ENCODE results near the gene C19orf44. TPM values are rescaled to one million over a fixed set of nuclear protein-coding genes. Genes with fewer than 3 reads are reported as not detected.
"Not testable (repeated sequence)": the region's sequence is repeated elsewhere in the genome, so short reads cannot be mapped to it uniquely, and the experiment has no call there.

Gene C19orf44
- 3.1 TPM for total RNA-seq
- long read RNA-seq, partial matches to known transcripts = 1 of 4 reads
- long read RNA-seq, other reads (novel, unspliced or antisense) = 2 of 4 reads

DNA sequence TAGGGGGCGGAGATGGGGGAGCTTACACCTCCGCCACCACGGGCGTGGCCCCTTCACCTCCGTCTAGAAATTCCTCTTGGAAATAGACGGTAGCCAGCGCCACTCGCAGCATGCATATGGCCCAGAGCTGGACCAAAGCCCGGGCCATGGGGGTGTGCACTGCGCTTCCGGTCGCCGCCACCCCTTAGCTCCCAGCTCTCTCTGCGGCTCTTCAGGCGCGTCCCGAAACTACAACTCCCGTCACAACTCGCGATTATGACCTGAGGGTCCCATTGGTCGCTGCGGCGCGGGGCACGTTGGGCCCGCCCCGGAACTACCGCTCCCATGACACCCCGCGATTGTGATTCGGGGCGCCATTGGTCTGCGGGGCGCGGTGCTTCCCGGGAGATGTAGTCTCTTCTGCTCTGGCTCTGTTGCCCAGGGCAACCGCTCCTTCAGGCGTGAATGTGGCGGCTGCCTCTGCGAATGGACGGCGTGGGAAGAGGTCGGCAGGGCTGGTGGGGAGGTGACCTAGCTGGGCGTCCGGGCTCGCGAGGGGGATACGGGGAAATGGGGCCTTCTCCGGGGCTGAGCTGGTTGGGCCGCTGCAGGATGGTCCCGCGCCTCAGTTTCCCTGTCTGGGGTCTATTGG, at the start of gene C19orf44, which contains the start of gene CALR3:
C19orf44 (plus strand) TSS at position 413 of the 631 bp plus-strand sequence. CDS start 4,399 bp downstream, outside the sequence.
CALR3 (minus strand) TSS at position 186 of the 631 bp plus-strand sequence; CDS start at position 148, 38 bp downstream.
- DNase-seq (ENCODE audit: low spot score) = peak; percentile 99
- intact Hi-C loops (cut with DNase I) = loop anchor here (1.0 to 5.0 kb wide), 2 partner anchors 24 to 46 kb away; partner anchors contain the start of gene CHERP

GRCh38 chr19:16446724-16447368, 49.3 kb upstream of the C19orf44 start:
- intact Hi-C loops (cut with DNase I) = loop anchor here (2.0 kb wide), 1 partner anchor 18 kb away; no protein-coding TSS in a partner anchor
- peak; percentile 94 for DNase-seq (ENCODE audit: low spot score)

GRCh38 chr19:16448872-16449271, 47.3 kb upstream of the C19orf44 start:
- DNase-seq (ENCODE audit: low spot score); intact Hi-C loops (cut with DNase I): not testable (repeated sequence)

DNA sequence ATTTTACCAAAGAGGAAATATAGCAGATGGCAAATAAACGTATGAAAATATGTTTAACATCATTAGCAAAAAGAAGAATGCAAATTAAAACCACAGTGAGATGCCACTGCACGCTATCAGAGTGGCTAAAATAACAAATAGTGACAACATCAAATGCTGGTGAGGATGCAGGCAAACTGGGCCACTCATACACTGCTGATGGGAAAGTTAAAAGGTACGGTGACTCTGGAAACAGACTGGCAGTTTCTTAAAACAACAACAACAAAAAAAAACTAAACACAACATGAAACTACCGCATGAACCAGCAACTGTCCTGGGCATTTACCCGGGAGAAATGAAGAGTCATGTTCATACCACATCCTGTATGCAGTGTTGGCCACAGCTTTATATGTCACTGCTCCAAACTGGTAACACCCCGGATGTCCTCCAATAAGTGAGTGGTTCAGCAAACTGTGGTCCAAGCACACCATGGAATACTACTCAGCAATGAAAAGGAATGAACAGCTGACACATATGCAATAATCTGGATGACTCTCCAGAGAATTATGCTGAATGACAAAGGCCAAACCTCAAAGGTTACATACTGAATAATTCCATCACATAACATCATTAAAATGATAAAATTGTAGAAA, 46.7 kb upstream of the C19orf44 start:
- intact Hi-C loops (cut with DNase I) = no loop called here
- DNase-seq (ENCODE audit: low spot score) = no peak

DNA sequence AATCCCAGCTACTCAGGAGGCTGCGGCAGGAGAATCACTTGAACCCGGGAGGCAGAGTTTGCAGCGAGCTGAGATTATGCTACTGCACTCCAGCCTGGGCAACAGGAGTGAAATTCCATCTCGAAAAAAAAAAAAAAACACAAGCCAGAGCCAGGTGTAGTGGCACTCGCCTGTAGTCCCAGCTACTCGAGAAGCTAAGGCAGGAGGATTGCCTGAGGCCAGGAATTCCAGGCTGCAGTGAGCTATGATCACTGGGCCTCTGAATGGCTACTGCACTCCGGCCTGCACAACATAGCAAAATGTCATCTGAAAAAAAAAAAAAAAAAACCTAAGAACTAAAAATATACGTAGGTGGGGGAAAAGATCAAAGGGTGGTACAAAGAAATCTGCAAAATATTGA, 43.9 kb upstream of the C19orf44 start:
- intact Hi-C loops (cut with DNase I) = no loop called here

GRCh38 chr19:16454351-16454918, 41.8 kb upstream of the C19orf44 start:
- intact Hi-C loops (cut with DNase I) = no loop called here
- DNase-seq (ENCODE audit: low spot score) = no peak

More for the DNA sequence above, 43.9 kb upstream of the C19orf44 start:
- DNase-seq (ENCODE audit: low spot score) = no peak

GRCh38 chr19:16455489-16455888, 40.7 kb upstream of the C19orf44 start:
- no peak for DNase-seq (ENCODE audit: low spot score)
- intact Hi-C loops (cut with DNase I) = no loop called here

DNA sequence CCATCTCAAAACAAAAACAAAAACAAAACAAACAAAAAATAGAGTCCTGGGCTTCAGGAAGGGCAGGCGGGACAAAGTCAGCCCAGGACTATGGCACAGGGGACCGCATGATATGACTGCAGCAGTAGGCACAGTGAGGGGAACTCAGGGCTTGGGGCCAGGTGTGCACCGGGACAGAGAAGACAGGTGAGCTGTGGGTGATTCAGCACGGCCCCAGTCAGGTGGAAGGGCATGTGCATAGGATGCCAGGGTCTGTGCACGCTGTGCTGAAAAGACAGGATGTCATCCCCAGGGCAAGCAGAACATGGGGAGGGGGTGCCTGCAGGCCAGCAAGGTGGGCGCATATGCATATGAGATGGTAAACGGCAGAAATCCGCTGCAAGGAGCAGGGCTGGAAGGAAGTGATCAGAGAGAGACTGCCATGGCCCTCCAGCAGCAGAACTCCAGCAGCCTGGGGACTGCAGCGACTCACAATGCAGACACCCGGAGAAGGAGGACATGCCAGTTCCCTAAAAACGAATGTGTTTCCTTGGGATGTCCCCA, 39.5 kb upstream of the C19orf44 start:
- intact Hi-C loops (cut with DNase I) = no loop called here
- DNase-seq (ENCODE audit: low spot score) = no peak

- no peak for DNase-seq (ENCODE audit: low spot score)
- intact Hi-C loops (cut with DNase I) = no loop called here
Observed at GRCh38 chr19:16457195-16457953, 38.8 kb upstream of the C19orf44 start.

- intact Hi-C loops (cut with DNase I) = no loop called here
- DNase-seq (ENCODE audit: low spot score) = no peak
Observed at GRCh38 chr19:16457954-16458331, 38.3 kb upstream of the C19orf44 start.

- intact Hi-C loops (cut with DNase I) = no loop called here
- no peak for DNase-seq (ENCODE audit: low spot score)
Observed at GRCh38 chr19:16458391-16459341, 37.5 kb upstream of the C19orf44 start.

DNA sequence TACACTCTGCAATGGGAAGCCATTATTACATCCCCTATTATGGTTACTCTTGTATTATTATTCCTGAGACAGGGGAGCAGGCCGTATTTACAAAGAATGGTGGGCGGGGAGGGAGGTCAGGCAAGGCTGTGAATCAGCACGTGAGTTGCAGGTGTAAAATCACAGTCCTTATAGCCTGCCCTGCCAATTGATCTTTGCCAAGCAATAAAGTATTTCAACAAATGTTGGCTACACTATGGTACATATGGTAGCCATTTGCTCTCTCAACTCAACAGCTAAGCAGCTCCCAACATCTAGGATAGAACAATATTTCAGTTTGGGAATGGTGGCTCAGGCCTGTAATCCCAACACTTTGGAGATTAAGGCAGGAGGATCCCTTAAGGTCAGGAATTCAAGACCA, 36.5 kb upstream of the C19orf44 start:
- intact Hi-C loops (cut with DNase I) = no loop called here
- DNase-seq (ENCODE audit: low spot score) = no peak

DNA sequence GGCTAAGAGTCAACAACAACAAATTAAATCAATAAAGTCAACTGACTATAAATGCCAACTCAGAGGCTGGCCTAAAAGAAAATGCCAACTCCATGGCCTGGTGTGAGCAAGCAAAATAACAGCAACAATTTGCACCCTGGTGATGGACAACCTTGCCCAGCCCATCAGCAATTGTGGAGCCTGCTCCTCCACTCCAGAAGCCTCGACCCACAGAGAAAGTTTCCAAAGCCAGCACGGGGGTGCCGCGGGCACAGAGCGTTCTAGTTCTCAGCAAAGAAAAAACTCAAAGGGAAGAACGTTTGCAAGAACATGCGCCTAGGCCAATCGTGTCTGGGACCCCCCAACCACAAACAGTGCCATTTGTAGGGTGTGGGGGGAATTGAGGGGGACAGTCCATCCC, 35.7 kb upstream of the C19orf44 start:
- DNase-seq (ENCODE audit: low spot score) = no peak
- intact Hi-C loops (cut with DNase I) = no loop called here

- intact Hi-C loops (cut with DNase I) = no loop called here
- DNase-seq (ENCODE audit: low spot score) = peak; percentile 84
Observed at GRCh38 chr19:16461630-16462051, 34.6 kb upstream of the C19orf44 start.

GRCh38 chr19:16462757-16463250, 33.4 kb upstream of the C19orf44 start:
- no peak for DNase-seq (ENCODE audit: low spot score)
- intact Hi-C loops (cut with DNase I) = no loop called here

DNA sequence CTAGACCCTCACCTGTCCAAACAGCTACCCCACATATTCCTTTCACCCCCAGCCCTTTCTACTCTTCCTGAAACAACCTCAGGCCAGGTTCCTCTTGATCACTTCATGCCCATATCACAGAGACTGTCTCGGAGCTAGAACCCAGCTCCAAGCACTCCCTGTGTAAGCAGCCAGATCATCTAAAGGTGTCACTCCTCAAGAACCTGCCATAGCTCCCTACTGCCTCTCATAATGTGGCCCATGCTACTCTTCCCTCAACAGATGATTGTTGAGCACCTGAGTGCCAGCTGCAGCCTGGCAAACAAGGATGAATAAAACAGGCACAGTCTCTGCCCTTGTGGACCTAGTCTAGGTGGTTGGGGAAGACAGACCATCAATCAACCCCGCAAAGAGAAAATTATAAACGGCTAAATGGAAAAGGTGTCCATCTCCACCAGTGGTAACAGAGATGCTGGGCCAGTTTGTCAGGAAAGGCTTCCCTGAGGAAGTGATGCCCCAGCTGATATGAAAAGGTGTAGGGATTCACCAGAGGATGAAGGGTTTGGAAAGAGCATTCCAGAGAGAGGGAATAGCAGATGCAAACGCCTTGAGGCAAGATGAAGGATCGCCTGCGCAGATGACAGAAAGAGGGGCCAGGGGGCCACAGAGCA, 32.7 kb upstream of the C19orf44 start:
- no peak for DNase-seq (ENCODE audit: low spot score)
- intact Hi-C loops (cut with DNase I) = no loop called here

- intact Hi-C loops (cut with DNase I) = loop anchor here (2.0 kb wide), 1 partner anchor 17 kb away; no protein-coding TSS in a partner anchor
- no peak for DNase-seq (ENCODE audit: low spot score)
Observed at GRCh38 chr19:16463991-16464575, 32.1 kb upstream of the C19orf44 start.
